Astrocyte of the cerebellum (primary cell): ENCODE data around the gene CHN2.

ENCODE experiments used
- DNase-seq: peaks from one replicate; pipeline ENCODE4 v3.0.0-alpha.2; 2011; ENCODE audit warnings: low read depth
- H3K4me3 ChIP-seq: 2 replicates; pipeline ENCODE4 v1.5.1; 2011; ENCODE audit warnings: mild to moderate bottlenecking, low read depth, low read length, moderate library complexity
- CTCF ChIP-seq: IDR thresholded peaks from 2 replicates; pipeline ENCODE4 v1.5.1; 2012; ENCODE audit warnings: low read length, low read depth, moderate library complexity, mild to moderate bottlenecking; ENCODE audit errors: missing control alignments
- in situ Hi-C: cut with HindIII; loops from 2 replicates; pipeline ENCODE4 v1.10.0; 2017; ENCODE audit warnings: low sequenced_read_pairs

The CHN2 gene

GRCh38 chr7:29434380-29434768 is 239.8 kb downstream of the CHN2 start:
- DNase-seq = no peak
- in situ Hi-C loops = no loop called here
- H3K4me3 ChIP-seq = no peak overlapping the region
- TF ChIP-seq CTCF = no peak

- TF ChIP-seq CTCF = no peak
Measured at GRCh38 chr7:29435167-29435566, 240.6 kb downstream of the CHN2 start.

DNA sequence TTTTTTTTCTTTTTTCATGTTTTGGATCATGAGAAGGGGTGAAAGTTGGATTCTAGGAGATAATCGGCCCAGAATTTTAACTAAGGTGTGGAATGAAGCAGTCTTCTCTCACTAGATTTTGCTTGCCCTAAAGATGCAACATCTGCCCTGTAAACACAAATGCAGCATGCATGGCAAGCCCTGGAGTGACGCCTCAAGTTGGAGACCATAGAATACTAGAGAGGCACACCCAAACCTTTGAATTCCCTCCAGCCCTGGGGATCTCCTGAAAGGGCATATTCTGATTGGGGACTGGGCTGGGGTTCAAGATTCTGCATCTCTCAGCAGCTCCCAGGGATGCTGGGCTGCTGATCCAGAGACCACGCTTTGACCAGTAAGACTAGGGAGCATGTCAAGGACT is 241.3 kb downstream of the CHN2 start:
- no peak for TF ChIP-seq CTCF
- no peak for DNase-seq
- no peak overlapping the region for H3K4me3 ChIP-seq
- in situ Hi-C loops = no loop called here

More at GRCh38 chr7:29435167-29435566, 240.6 kb downstream of the CHN2 start:
- in situ Hi-C loops = no loop called here
- no peak overlapping the region for H3K4me3 ChIP-seq
- DNase-seq = no peak

DNA sequence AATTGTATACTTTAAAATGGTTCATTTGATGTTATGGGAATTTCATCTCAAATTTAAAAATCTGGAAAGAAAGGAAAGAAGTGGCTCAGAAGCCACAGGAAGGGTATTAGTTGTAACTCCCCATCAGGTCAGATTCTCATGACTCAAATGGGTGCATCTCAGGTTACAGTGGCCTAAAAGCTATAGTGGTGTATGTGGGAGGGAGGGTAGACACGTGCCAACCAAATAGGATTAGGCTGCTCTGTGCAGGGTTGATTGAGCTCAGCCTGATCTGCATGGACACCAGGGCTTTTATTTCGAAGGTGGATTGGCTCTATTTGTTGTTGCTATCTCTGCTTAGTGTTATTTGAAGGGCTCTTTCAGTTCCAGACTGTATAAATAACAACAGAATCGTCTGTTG is 247.6 kb downstream of the CHN2 start:
- DNase-seq = no peak
- in situ Hi-C loops = no loop called here

GRCh38 chr7:29443552-29443951 is 249.0 kb downstream of the CHN2 start:
- DNase-seq = no peak
- no peak for TF ChIP-seq CTCF
- in situ Hi-C loops = no loop called here
- H3K4me3 ChIP-seq = no peak overlapping the region

More for the DNA sequence above, 247.6 kb downstream of the CHN2 start:
- no peak for TF ChIP-seq CTCF
- H3K4me3 ChIP-seq = no peak overlapping the region

DNA sequence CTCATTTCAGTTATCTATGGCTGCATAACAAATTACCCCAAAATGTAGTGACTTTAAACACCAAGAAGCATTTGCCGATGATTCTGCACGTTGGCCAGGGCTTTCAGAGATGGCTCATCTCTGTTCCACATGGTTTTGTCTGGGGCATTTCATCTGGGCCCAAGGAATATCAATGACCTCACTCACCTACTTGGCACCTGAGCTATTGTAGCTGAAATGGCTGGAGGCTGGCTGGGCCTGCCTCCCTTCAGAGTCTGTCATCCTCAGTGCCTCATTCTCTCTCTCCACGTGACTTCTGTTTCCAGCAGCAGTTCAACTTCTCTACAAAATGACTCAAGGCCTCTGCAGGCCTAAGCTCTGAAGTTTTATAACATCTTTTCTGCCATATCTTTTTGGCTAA is 249.7 kb downstream of the CHN2 start:
- in situ Hi-C loops = no loop called here
- no peak for TF ChIP-seq CTCF

GRCh38 chr7:29445736-29446135 is 251.2 kb downstream of the CHN2 start:
- no peak for TF ChIP-seq CTCF
- in situ Hi-C loops = no loop called here
- no peak overlapping the region for H3K4me3 ChIP-seq
- DNase-seq = no peak

More for the DNA sequence above, 249.7 kb downstream of the CHN2 start:
- no peak for DNase-seq
- no peak overlapping the region for H3K4me3 ChIP-seq
